GM04503 (cell line): ENCODE results near the gene KSR1.
A peak's percentile ranks its signal among the peaks of the same experiment; 100 is the strongest.

Experiments
- DNase-seq: peaks from one replicate; pipeline ENCODE4 v3.0.0-alpha.2; 2012; ENCODE audit warnings: low read depth

KSR1 gene

GRCh38 chr17:27514595-27515413 is 58.6 kb downstream of the KSR1 start:
- DNase-seq = no peak

GRCh38 chr17:27518048-27518447 is 61.8 kb downstream of the KSR1 start:
- DNase-seq = no peak

- DNase-seq = no peak
Measured at GRCh38 chr17:27518545-27519521, 62.6 kb downstream of the KSR1 start.

GRCh38 chr17:27519550-27519949 is 63.3 kb downstream of the KSR1 start:
- no peak for DNase-seq

- DNase-seq = no peak
Measured at GRCh38 chr17:27520491-27521185, 64.4 kb downstream of the KSR1 start.

GRCh38 chr17:27521281-27522027 is 65.2 kb downstream of the KSR1 start:
- DNase-seq = no peak

- DNase-seq = no peak
Measured at GRCh38 chr17:27522028-27522635, 65.9 kb downstream of the KSR1 start.

- DNase-seq = no peak
Measured at GRCh38 chr17:27523712-27524111, 67.5 kb downstream of the KSR1 start.

- no peak for DNase-seq
Measured at GRCh38 chr17:27524594-27524993, 68.3 kb downstream of the KSR1 start.

- no peak for DNase-seq
Measured at GRCh38 chr17:27525316-27525715, 69.1 kb downstream of the KSR1 start.

GRCh38 chr17:27525836-27526603 is 69.8 kb downstream of the KSR1 start:
- DNase-seq = no peak

GRCh38 chr17:27526604-27527002 is 70.4 kb downstream of the KSR1 start:
- no peak for DNase-seq

- DNase-seq = no peak
Measured at GRCh38 chr17:27529230-27529796, 73.1 kb downstream of the KSR1 start.

- DNase-seq = no peak
Measured at GRCh38 chr17:27530764-27531391, 74.6 kb downstream of the KSR1 start.

- DNase-seq = no peak
Measured at GRCh38 chr17:27531469-27531961, 75.3 kb downstream of the KSR1 start.

- DNase-seq = no peak
Measured at GRCh38 chr17:27532269-27533263, 76.3 kb downstream of the KSR1 start.

GRCh38 chr17:27533874-27534815 is 77.9 kb downstream of the KSR1 start:
- peak; percentile 86 for DNase-seq
